Heart left ventricle (tissue), 16 donors: Measurements from ENCODE around the gene PI4KB. TPM values are rescaled to one million over a fixed set of nuclear protein-coding genes. Genes with fewer than 3 reads are reported as not detected.
"Not testable (repeated sequence)": the region's sequence is repeated elsewhere in the genome, so short reads cannot be mapped to it uniquely, and the experiment has no call there.

Source experiments
- ATAC-seq, 4 donors: fragments of 200-7000 bp; cut with Tn5 transposase; one replicate each; pipeline ENCODE4 v1.9.1; 2020 to 2022; ENCODE audit warnings: moderate library complexity in 4 of 4, mild to moderate bottlenecking in 3 of 4, moderate number of reproducible peaks in 1 of 4
- DNase-seq, 5 donors: peaks; one replicate each; pipeline ENCODE4 v3.0.0-alpha.2; 2020
- H3K27ac ChIP-seq, 12 donors: fragments of 200-600 bp; sonication (generic) in 4 of 12; one replicate each; pipeline versions ENCODE4 v1.5.0 to v1.8.0; 2016 to 2022; ENCODE audit warnings: mild to moderate bottlenecking in 2 of 12
- H3K27me3 ChIP-seq, 9 donors: fragments of 200-600 bp; sonication (generic) in 2 of 9; one replicate each; pipeline versions ENCODE4 v1.5.1 to v1.8.0; 2016 to 2022; ENCODE audit warnings: mild to moderate bottlenecking in 3 of 9
- H3K36me3 ChIP-seq, 9 donors: fragments of 200-600 bp; sonication (generic) in 2 of 9; one replicate each; pipeline versions ENCODE4 v1.5.0 to v1.8.0; 2018 to 2022; ENCODE audit warnings: mild to moderate bottlenecking in 2 of 9
- H3K4me1 ChIP-seq, 12 donors: fragments of 200-600 bp; sonication (generic) in 4 of 12; one replicate each; pipeline versions ENCODE4 v1.5.0 to v1.8.0; 2016 to 2022; ENCODE audit warnings: mild to moderate bottlenecking in 3 of 12
- H3K4me3 ChIP-seq, 12 donors: fragments of 200-600 bp; sonication (generic) in 4 of 12; one replicate each; pipeline versions ENCODE4 v1.5.0 to v1.8.0; 2017 to 2022; ENCODE audit warnings: mild to moderate bottlenecking in 9 of 12, moderate library complexity in 4 of 12
- H3K9me3 ChIP-seq, 12 donors: fragments of 200-600 bp; sonication (generic) in 4 of 12; one replicate each; pipeline versions ENCODE4 v1.5.0 to v1.8.0; 2016 to 2022; ENCODE audit warnings: mild to moderate bottlenecking in 1 of 12
- POLR2A ChIP-seq, 2 donors: fragments of 450-650 bp; IDR thresholded peaks; one replicate each; pipeline ENCODE4 v1.6.1; 2017; ENCODE audit warnings: antibody characterized with exemption in 2 of 2, mild to moderate bottlenecking in 2 of 2, moderate library complexity in 2 of 2
- WGBS, 4 donors: extraction: QIAGEN DNeasy Blood & Tissue Kit in 2 of 4; methylation state at CpG; one replicate each; pipeline versions ENCODE4 v1.1.5 to v1.1.7; 2013 to 2018; 5-methylcytosine and 5-hydroxymethylcytosine counted together
- intact Hi-C, 10 donors: fragments of 100-400 bp; cut with DNase I; formaldehyde crosslinking; loops; one replicate each; pipeline versions ENCODE4 v1.11.1 to v1.14.2; 2022
- polyA plus RNA-seq, 2 donors: library from polyadenylated mRNA; stranded (reverse); fragments of 200-250 nt; gene quantifications; one replicate each; pipeline ENCODE4 v1.2.3, GENCODE V29; 2013
- total RNA-seq, 9 donors: library from RNA; depleted of rRNA in 2 of 9; stranded (reverse); fragments of >200 nt in 2 of 9; fragmentation: NEBNext Ultra II Directional in 3 of 9; extraction: Animal tissue kit (Norgen Biotek cat#: 25700) in 3 of 9; gene quantifications; one replicate each; pipeline versions ENCODE4 v1.1.0 to v1.2.4, GENCODE V29; 2016 to 2023
- TF ChIP-seq, protein P1 (sequence below), 12 donors: fragments of 200-600 bp; sonication (generic) in 4 of 12; IDR thresholded peaks; one replicate each; pipeline versions ENCODE4 v1.5.0 to v1.8.0; 2018 to 2022; ENCODE audit warnings: antibody characterized with exemption in 12 of 12, mild to moderate bottlenecking in 5 of 12
- donor health status: ischemic (EF 13 %, LVEDD 7.1; RV severe dilation, severe dysfunction).
- donor health status: healthy with polysubstance abuse.
- donor health status: DM: no; HTN: yes; CAD: no.
- donor health status: DM: no; HTN: no; CAD: no.
- donor health status: ischemic (EF 25% LVEDD 6.9; RV normal size, moderate dysfunction).
- donor health status: ischemic (EF 25% LVEDD 5.7; RV mildly dilated, moderate dysfunction).
- donor health status: healthy.
- donor health status: DM: yes; HTN: yes; CAD: no.
- donor health status: ischemic (EF 35%, LVEDD 5.7; RV mildly dilated, moderate dysfunction).
- donor health status: nonischemic (EF 11% LVEDD 7.7; RV severe dilation, severe dysfunction).
- donor health status: DM: yes; HTN: yes; CAD: no.
- donor health status: PGD.
- donor health status: ischemic (EF 29% LVEDD 5.4; RV normal size, mild dysfunction).
- donor health status: nonischemic (EF 23%, LVEDD 6.1; RV moderate dilation, normal function).

The PI4KB gene
- total and polyA plus RNA-seq, 11 donors = 17.4 to 76.0 (median 41.4) TPM

DNA sequence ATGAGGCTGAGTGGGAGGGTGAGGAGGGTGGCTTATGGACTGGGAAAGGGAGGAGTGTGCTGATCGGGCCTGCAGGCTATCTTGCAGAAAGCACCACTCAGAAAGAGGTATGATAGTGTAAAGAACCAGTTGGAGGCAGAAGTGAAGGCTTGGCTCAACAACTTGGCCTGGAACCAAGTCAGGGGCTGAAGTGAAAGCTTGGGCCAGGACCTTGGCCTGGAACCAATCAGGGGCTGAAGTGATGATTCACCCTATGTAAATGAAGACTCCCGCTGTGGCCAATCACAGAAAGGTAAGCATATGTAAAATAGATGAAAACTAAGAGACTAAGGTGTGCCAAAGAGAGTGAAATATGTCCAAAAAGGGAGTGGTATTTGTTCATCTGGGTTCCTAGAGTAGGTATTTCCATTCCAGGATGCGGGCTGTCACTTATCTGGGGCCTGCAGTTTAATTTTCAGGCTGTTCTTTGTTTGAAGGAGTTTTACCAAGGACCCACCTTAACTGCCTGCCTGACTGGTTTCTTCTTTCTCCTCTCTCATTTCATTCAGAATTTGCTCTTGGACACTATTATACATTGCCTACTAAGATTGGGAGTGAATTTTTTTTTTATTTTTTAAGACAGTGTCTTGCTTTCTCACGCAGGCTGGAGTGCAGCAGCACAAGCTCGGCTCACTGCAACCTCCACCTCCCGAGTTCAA is 25.0 kb upstream of the PI4KB start:
- H3K36me3 ChIP-seq = no peaks in the 10 kb centered on the region
- ATAC-seq (no peak), DNase-seq (no peak)
- H3K4me1 ChIP-seq = peaks cover 0 to 5% (median 0%) of the 10 kb centered on the region in 12 donors
- no peak overlapping the region for H3K4me3 ChIP-seq
- TF ChIP-seq POLR2A (IDR thresholded peaks at IDR 0.05) = no peak
- TF ChIP-seq, protein P1, sequence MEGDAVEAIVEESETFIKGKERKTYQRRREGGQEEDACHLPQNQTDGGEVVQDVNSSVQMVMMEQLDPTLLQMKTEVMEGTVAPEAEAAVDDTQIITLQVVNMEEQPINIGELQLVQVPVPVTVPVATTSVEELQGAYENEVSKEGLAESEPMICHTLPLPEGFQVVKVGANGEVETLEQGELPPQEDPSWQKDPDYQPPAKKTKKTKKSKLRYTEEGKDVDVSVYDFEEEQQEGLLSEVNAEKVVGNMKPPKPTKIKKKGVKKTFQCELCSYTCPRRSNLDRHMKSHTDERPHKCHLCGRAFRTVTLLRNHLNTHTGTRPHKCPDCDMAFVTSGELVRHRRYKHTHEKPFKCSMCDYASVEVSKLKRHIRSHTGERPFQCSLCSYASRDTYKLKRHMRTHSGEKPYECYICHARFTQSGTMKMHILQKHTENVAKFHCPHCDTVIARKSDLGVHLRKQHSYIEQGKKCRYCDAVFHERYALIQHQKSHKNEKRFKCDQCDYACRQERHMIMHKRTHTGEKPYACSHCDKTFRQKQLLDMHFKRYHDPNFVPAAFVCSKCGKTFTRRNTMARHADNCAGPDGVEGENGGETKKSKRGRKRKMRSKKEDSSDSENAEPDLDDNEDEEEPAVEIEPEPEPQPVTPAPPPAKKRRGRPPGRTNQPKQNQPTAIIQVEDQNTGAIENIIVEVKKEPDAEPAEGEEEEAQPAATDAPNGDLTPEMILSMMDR (IDR thresholded peaks at IDR 0.05) = no peak
- H3K27me3 ChIP-seq = no peaks in the 10 kb centered on the region
- 85 to 87% (median 85%) methylated on average over 6 of the region's 6 CpGs for WGBS, 4 donors
- H3K27ac ChIP-seq = no peak overlapping the region
- intact Hi-C loops = no loop called here
- peaks cover 0 to 9% (median 0%) of the 10 kb centered on the region in 12 donors for H3K9me3 ChIP-seq

DNA sequence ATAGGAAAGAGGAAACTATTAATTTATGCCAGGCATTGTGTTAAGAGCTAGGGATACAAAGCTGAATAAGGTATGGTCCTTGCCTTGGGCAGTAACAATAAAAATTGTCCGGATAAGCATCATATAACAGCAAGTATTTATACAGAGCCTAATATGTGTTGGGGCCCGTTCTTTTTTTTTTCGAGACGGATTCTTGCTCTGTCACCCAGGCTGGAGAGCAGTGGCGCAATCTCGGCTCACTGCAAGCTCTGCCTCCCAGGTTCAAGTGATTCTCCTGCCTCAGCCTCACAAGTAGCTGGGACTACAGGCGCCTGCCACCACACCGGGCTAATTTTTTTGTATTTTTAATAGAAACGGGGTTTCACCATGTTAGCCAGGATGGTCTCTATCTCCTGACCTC is 23.1 kb upstream of the PI4KB start:
- peaks cover 0 to 17% (median 9%) of the 10 kb centered on the region in 12 donors for H3K4me1 ChIP-seq
- intact Hi-C loops, DNase-seq, H3K27ac ChIP-seq, H3K9me3 ChIP-seq, H3K27me3 ChIP-seq, ATAC-seq, H3K4me3 ChIP-seq, H3K36me3 ChIP-seq: not testable (repeated sequence)
- 92 to 95% (median 94%) methylated on average over 9 of the region's 9 CpGs for WGBS, 4 donors

DNA sequence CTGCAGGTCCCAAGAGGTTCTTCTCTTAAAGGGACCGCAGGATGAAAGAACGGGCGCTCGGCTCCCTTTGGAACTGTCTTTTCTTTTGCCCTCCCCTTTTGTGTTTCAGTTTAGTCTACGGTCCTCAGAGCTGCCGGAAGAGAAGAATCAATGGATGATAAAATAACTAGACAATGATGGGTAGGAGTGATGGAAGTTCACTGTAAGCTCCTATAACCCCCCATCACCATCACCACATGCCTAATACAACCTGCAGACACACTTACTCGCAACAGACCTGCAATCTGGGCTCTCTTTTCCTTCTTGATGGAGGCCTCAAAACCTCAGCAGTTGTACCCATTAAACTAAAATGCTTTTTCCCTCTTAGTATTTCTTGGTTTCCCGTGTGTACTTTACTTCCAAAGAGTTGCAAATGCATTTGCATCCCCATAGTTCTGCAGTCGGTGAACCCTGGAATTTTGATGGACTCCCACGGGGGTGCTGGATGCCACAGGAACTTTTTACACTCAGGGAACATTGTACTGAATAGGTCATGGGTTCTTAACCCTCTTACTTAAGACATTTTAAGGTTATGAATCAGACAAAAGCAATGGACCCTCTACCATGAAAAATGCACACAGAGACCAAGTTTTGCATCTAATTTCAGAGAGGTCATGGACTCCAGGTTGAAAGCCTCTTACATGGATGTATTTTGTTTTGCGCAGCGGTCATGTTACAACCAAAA is 20.5 kb upstream of the PI4KB start:
- peak overlapping the region in 11 of 12 donors; percentile 20 to 95 (median 76) for H3K4me3 ChIP-seq
- H3K9me3 ChIP-seq = peaks cover 0 to 9% (median 0%) of the 10 kb centered on the region in 12 donors
- TF ChIP-seq POLR2A (IDR thresholded peaks at IDR 0.05) = no peak
- TF ChIP-seq, protein P1 (IDR thresholded peaks at IDR 0.05) = no peak
- H3K27ac ChIP-seq = peak overlapping the region in 11 of 12 donors; percentile 37 to 96 (median 90)
- H3K4me1 ChIP-seq = peaks cover 0 to 26% (median 9%) of the 10 kb centered on the region in 12 donors
- intact Hi-C loops = loop anchor here in 5 of 10 donors (2.0 to 10.0 kb wide), 4 partner anchors 50 to 153 kb away; partner anchors contain the start of genes PSMB4 (in 5 of the 5), PIP5K1A (in 1 of the 5), VPS72 (in 1 of the 5) and ZNF687 (in 1 of the 5)
- no peaks in the 10 kb centered on the region for H3K27me3 ChIP-seq
- DNase-seq (no peak), ATAC-seq (no peak)
- H3K36me3 ChIP-seq = peaks cover 0 to 35% (median 25%) of the 10 kb centered on the region in 9 donors
- WGBS, 4 donors = 31 to 34% (median 32%) methylated on average over 12 of the region's 12 CpGs

DNA sequence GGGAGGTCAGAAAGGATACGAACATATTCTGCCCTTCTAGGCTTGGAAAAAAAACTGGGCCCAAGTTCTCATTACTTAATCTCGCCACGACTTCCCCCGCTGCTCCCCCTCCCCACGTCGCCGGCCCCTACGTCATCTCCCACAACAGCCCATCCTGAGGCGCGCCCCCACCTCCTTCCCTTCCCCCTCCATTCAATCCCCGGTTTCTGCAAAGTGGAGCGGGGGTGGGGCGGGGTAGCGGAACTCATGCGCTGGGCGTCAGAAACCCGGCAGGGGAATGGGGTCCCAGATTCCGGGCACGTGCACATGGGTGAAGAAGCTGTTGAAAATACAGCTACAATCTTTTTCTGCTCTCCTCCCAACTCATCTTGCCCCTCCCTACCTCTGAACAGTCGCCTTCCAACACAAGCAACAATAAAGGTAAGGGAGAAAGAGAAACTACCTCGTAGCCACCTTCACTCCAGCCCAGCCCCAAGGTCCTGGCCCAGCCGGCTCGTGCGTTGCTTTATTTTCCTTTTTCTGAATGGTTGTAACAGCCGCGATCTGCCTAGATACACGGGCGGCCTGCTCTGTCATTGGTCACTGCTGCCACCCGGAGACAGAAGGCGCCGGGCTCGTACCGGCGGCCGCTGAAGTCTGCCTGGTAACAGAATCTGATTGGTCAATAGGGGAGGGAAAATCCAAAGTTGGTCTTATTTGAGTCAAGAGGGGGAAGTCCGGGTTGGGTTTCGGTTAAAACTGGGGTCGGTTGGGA is 19.7 kb upstream of the PI4KB start, which contains the start of gene RFX5:
TSS of gene RFX5 (minus strand) at position 484 of the 754 bp plus-strand sequence. CDS start 932 bp downstream, outside the sequence.
- Histone ChIP-seq H3K27ac (peak within 1 kb of the TSS; percentile 79 to 96 (median 90)), H3K4me3 (peak within 1 kb of the TSS; percentile 55 to 95 (median 76)), H3K36me3 (peaks cover 0 to 42% (median 32%) of the 10 kb centered on the region in 9 donors), H3K4me1 (peaks cover 0 to 26% (median 9%) of the 10 kb centered on the region in 12 donors), H3K9me3 (peaks cover 0 to 9% (median 0%) of the 10 kb centered on the region in 12 donors), H3K27me3 (no peaks in the 10 kb centered on the region)
- TF ChIP-seq POLR2A (IDR thresholded peaks at IDR 0.05) = peak in 1 of 2 donors; percentile 63
- TF ChIP-seq, protein P1 (IDR thresholded peaks at IDR 0.05) = peak in 1 of 12 donors; percentile 16
- DNase-seq (peak; percentile 94 to 96 (median 95)), ATAC-seq (peak; percentile 98 to 99 (median 99))
- intact Hi-C loops = loop anchor here in 5 of 10 donors (2.0 to 10.0 kb wide), 4 partner anchors 50 to 152 kb away; partner anchors contain the start of genes PSMB4 (in 5 of the 5), PIP5K1A (in 1 of the 5), VPS72 (in 1 of the 5) and ZNF687 (in 1 of the 5)
- WGBS, 4 donors = 0 to 1% (median 1%) methylated on average over 38 of the region's 38 CpGs
